BLaER1 treated with 17β-estradiol and CSF1 and Interleukin-3, amounts not matched to agents 10 nM and 100 nM (cell line): Measurements from ENCODE around the gene RAB4B.
A peak's percentile ranks its signal among the peaks of the same experiment; 100 is the strongest.
"Not testable (repeated sequence)": the region's sequence is repeated elsewhere in the genome, so short reads cannot be mapped to it uniquely, and the experiment has no call there.

Experiments
- H3K27ac ChIP-seq, 11 experiments: shearing (Covaris generic); formaldehyde crosslinking; 2 replicates each; pipeline ENCODE4 v1.8.1; 2022
- H3K27me3 ChIP-seq, 11 experiments: shearing (Covaris generic); formaldehyde crosslinking; 2 replicates each; pipeline ENCODE4 v1.8.1; 2022
- H3K36me3 ChIP-seq, 11 experiments: shearing (Covaris generic); formaldehyde crosslinking; 2 replicates each; pipeline ENCODE4 v1.8.1; 2022
- H3K4me1 ChIP-seq, 10 experiments: shearing (Covaris generic); formaldehyde crosslinking; 2 replicates each; pipeline ENCODE4 v1.8.1; 2022
- H3K4me2 ChIP-seq, 11 experiments: shearing (Covaris generic); formaldehyde crosslinking; 2 replicates each; pipeline ENCODE4 v1.8.1; 2022
- H3K4me3 ChIP-seq, 10 experiments: shearing (Covaris generic); formaldehyde crosslinking; 2 replicates each; pipeline ENCODE4 v1.8.1; 2022
- H3K9ac ChIP-seq, 11 experiments: shearing (Covaris generic); formaldehyde crosslinking; 2 replicates each; pipeline ENCODE4 v1.8.1; 2022
- H3K9me3 ChIP-seq, 11 experiments: shearing (Covaris generic); formaldehyde crosslinking; replicated peaks in 1 of 11; 2 replicates each; pipeline ENCODE4 v1.8.1; 2022
- H4K20me1 ChIP-seq, 11 experiments: shearing (Covaris generic); formaldehyde crosslinking; 2 replicates each; pipeline ENCODE4 v1.8.1; 2022
- Cebpa-rat ChIP-seq, 11 experiments: shearing (Covaris generic); IDR thresholded peaks; 2 replicates each; pipeline ENCODE4 v1.8.1; 2022

Gene RAB4B

GRCh38 chr19:40783711-40784110 is 5.7 kb downstream of the RAB4B start:
- TF ChIP-seq Cebpa-rat (IDR thresholded peaks at IDR 0.05) = no peak
- Histone ChIP-seq H3K27ac (no peak overlapping the region), H3K4me2 (no peak overlapping the region), H3K4me3 (no peak overlapping the region), H3K9me3 (no peaks in the 10 kb centered on the region), H4K20me1 (peaks cover 0 to 3% (median 0%) of the 10 kb centered on the region in 11 experiments; a peak in 1 of 22 replicates), H3K9ac (no peak overlapping the region), H3K27me3 (no peaks in the 10 kb centered on the region), H3K36me3 (peaks cover 0 to 74% (median 10%) of the 10 kb centered on the region in 11 experiments; a peak in 11 of 22 replicates), H3K4me1 (peaks cover 15 to 30% (median 22%) of the 10 kb centered on the region in 10 experiments)

- not testable (repeated sequence) for H3K27ac ChIP-seq, H3K4me3 ChIP-seq, H3K4me2 ChIP-seq, H4K20me1 ChIP-seq, H3K9me3 ChIP-seq, H3K27me3 ChIP-seq, H3K9ac ChIP-seq
- peaks cover 0 to 79% (median 10%) of the 10 kb centered on the region in 11 experiments; a peak in 11 of 22 replicates for H3K36me3 ChIP-seq
- peaks cover 10 to 25% (median 17%) of the 10 kb centered on the region in 10 experiments for H3K4me1 ChIP-seq
Observed at GRCh38 chr19:40784146-40784545, 6.1 kb downstream of the RAB4B start.

GRCh38 chr19:40785526-40785925 is 7.5 kb downstream of the RAB4B start:
- no peak overlapping the region for H3K4me3 ChIP-seq
- H3K27me3 ChIP-seq = no peaks in the 10 kb centered on the region
- no peaks in the 10 kb centered on the region for H3K9me3 ChIP-seq
- no peak overlapping the region for H3K4me2 ChIP-seq
- peaks cover 0 to 11% (median 6%) of the 10 kb centered on the region in 10 experiments; a peak in 8 of 20 replicates for H3K4me1 ChIP-seq
- no peak for TF ChIP-seq Cebpa-rat (IDR thresholded peaks at IDR 0.05)
- H3K9ac ChIP-seq = no peak overlapping the region
- H3K36me3 ChIP-seq = peaks cover 0 to 86% (median 15%) of the 10 kb centered on the region in 11 experiments; a peak in 13 of 22 replicates
- no peak overlapping the region for H3K27ac ChIP-seq
- H4K20me1 ChIP-seq = no peaks in the 10 kb centered on the region

- H3K9me3 ChIP-seq = no peaks in the 10 kb centered on the region
- no peak for TF ChIP-seq Cebpa-rat (IDR thresholded peaks at IDR 0.05)
- no peak overlapping the region for H3K9ac ChIP-seq
- no peaks in the 10 kb centered on the region for H3K27me3 ChIP-seq
- no peak overlapping the region for H3K27ac ChIP-seq
- H3K4me3 ChIP-seq = no peak overlapping the region
- H3K4me1 ChIP-seq = peaks cover 0 to 10% (median 3%) of the 10 kb centered on the region in 10 experiments; a peak in 12 of 20 replicates
- 0 out of 22 replicates have a peak, but pooled peaks cover 0 to 1% (median 0%) of the 10 kb centered on the region in 11 experiments for H4K20me1 ChIP-seq
- peaks cover 0 to 91% (median 15%) of the 10 kb centered on the region in 11 experiments; a peak in 15 of 22 replicates for H3K36me3 ChIP-seq
- H3K4me2 ChIP-seq = no peak overlapping the region
Observed at GRCh38 chr19:40786060-40787037, 8.3 kb downstream of the RAB4B start.

GRCh38 chr19:40791349-40791748 is 13.3 kb downstream of the RAB4B start:
- 0 out of 22 replicates have a peak, but pooled peaks cover 0 to 4% (median 0%) of the 10 kb centered on the region in 11 experiments for H4K20me1 ChIP-seq
- H3K36me3 ChIP-seq = peaks cover 0 to 75% (median 18%) of the 10 kb centered on the region in 11 experiments; a peak in 16 of 22 replicates
- H3K4me2 ChIP-seq = peak overlapping the region in 3 of 11 experiments; percentile 13 to 22 (median 20); a peak in 6 of 22 replicates
- H3K9ac ChIP-seq = 0 out of 22 replicates have a peak overlapping the region, but pooled peaks of 1 of the 11 experiments have one; percentile 29
- no peaks in the 10 kb centered on the region for H3K27me3 ChIP-seq
- H3K9me3 ChIP-seq = no peaks in the 10 kb centered on the region
- peaks cover 0 to 26% (median 16%) of the 10 kb centered on the region in 10 experiments; a peak in 14 of 20 replicates for H3K4me1 ChIP-seq
- H3K4me3 ChIP-seq = no peak overlapping the region
- TF ChIP-seq Cebpa-rat (IDR thresholded peaks at IDR 0.05) = no peak
- H3K27ac ChIP-seq = no peak overlapping the region

- H4K20me1 ChIP-seq = 0 out of 22 replicates have a peak, but pooled peaks cover 0 to 4% (median 0%) of the 10 kb centered on the region in 11 experiments
- no peak for TF ChIP-seq Cebpa-rat (IDR thresholded peaks at IDR 0.05)
- H3K9me3 ChIP-seq = no peaks in the 10 kb centered on the region
- H3K27ac ChIP-seq = no peak overlapping the region
- H3K4me1 ChIP-seq = peaks cover 2 to 30% (median 17%) of the 10 kb centered on the region in 10 experiments; a peak in 18 of 20 replicates
- H3K36me3 ChIP-seq = peaks cover 0 to 73% (median 19%) of the 10 kb centered on the region in 11 experiments; a peak in 14 of 22 replicates
- peak overlapping the region in 2 of 11 experiments; percentile 10 to 13; a peak in 2 of 22 replicates for H3K9ac ChIP-seq
- H3K4me2 ChIP-seq = peak overlapping the region in 6 of 11 experiments; percentile 13 to 40 (median 22); a peak in 10 of 22 replicates
- H3K4me3 ChIP-seq = no peak overlapping the region
- H3K27me3 ChIP-seq = no peaks in the 10 kb centered on the region
Observed at GRCh38 chr19:40791996-40792395, 13.9 kb downstream of the RAB4B start.

- peaks cover 13 to 48% (median 21%) of the 10 kb centered on the region in 11 experiments for H3K36me3 ChIP-seq
- H3K27me3 ChIP-seq = no peaks in the 10 kb centered on the region
- peak overlapping the region; percentile 65 to 95 (median 90); a peak in 21 of 22 replicates for H3K27ac ChIP-seq
- no peaks in the 10 kb centered on the region for H3K9me3 ChIP-seq
- peaks cover 25 to 31% (median 28%) of the 10 kb centered on the region in 11 experiments for H4K20me1 ChIP-seq
- H3K4me2 ChIP-seq = peak overlapping the region; percentile 69 to 93 (median 82)
- peaks cover 36 to 49% (median 42%) of the 10 kb centered on the region in 10 experiments for H3K4me1 ChIP-seq
- peak overlapping the region; percentile 45 to 100 (median 63); a peak in 12 of 20 replicates for H3K4me3 ChIP-seq
- no peak for TF ChIP-seq Cebpa-rat (IDR thresholded peaks at IDR 0.05)
- H3K9ac ChIP-seq = peak overlapping the region; percentile 72 to 97 (median 81)
Observed at GRCh38 chr19:40797166-40797962, 19.3 kb downstream of the RAB4B start.

GRCh38 chr19:40797963-40798682 is 20.1 kb downstream of the RAB4B start:
- Histone ChIP-seq H3K4me1 (peaks cover 44 to 51% (median 48%) of the 10 kb centered on the region in 10 experiments), H3K27ac (peak overlapping the region; percentile 65 to 95 (median 90)), H3K9ac (peak overlapping the region; percentile 72 to 97 (median 81)), H3K9me3 (no peaks in the 10 kb centered on the region), H3K27me3 (no peaks in the 10 kb centered on the region), H3K4me3 (peak overlapping the region; percentile 45 to 100 (median 63)), H3K36me3 (peaks cover 13 to 46% (median 27%) of the 10 kb centered on the region in 11 experiments), H3K4me2 (peak overlapping the region; percentile 69 to 93 (median 82)), H4K20me1 (peaks cover 33 to 38% (median 35%) of the 10 kb centered on the region in 11 experiments)
- TF ChIP-seq Cebpa-rat (IDR thresholded peaks at IDR 0.05) = 0 out of 22 replicates have a peak, but pooled peaks of 1 of the 11 experiments have one; percentile 13
